Smooth muscle cell (in vitro differentiated cells): ENCODE measurements around the gene SLC9A7. TPM values are rescaled to one million over a fixed set of nuclear protein-coding genes. Genes with fewer than 3 reads are reported as not detected.

Source experiments
- DNase-seq: peaks from one replicate; lab custom pipeline; 2025; ENCODE audit not compliant: unreplicated experiment; lab: John Stamatoyannopoulos, UW
- H2AFZ ChIP-seq: fragments of 200-600 bp; sonication (generic); 2 replicates; pipeline ENCODE4 v1.6.0; 2016; ENCODE audit warnings: antibody characterized with exemption, low read depth, mild to moderate bottlenecking
- H3F3A ChIP-seq: fragments of 200-600 bp; sonication (generic); 2 replicates; pipeline ENCODE4 v1.6.0; 2017; ENCODE audit warnings: antibody characterized with exemption, low read depth
- H3K27ac ChIP-seq: fragments of 200-600 bp; sonication (generic); 2 replicates; pipeline ENCODE4 v1.5.1; 2016; ENCODE audit warnings: low read depth, mild to moderate bottlenecking
- H3K27me3 ChIP-seq: fragments of 200-600 bp; sonication (generic); 2 replicates; pipeline ENCODE4 v1.6.1; 2016; ENCODE audit warnings: low read depth, mild to moderate bottlenecking
- H3K36me3 ChIP-seq: fragments of 200-600 bp; sonication (generic); 2 replicates; pipeline ENCODE4 v1.5.1; 2016; ENCODE audit warnings: low read depth
- H3K4me1 ChIP-seq: fragments of 200-600 bp; sonication (generic); 2 replicates; pipeline ENCODE4 v1.5.1; 2016; ENCODE audit warnings: low read depth
- H3K4me2 ChIP-seq: fragments of 200-600 bp; sonication (generic); 2 replicates; pipeline ENCODE4 v1.6.0; 2016; ENCODE audit warnings: mild to moderate bottlenecking
- H3K4me3 ChIP-seq: fragments of 200-600 bp; sonication (generic); 2 replicates; pipeline ENCODE4 v1.5.1; 2016; ENCODE audit warnings: mild to moderate bottlenecking
- H3K79me2 ChIP-seq: fragments of 200-600 bp; sonication (generic); 2 replicates; pipeline ENCODE4 v1.6.0; 2016; ENCODE audit warnings: low read depth, mild to moderate bottlenecking
- H3K9ac ChIP-seq: fragments of 200-600 bp; sonication (generic); 2 replicates; pipeline ENCODE4 v1.6.0; 2016; ENCODE audit warnings: low read depth
- H3K9me3 ChIP-seq: fragments of 200-600 bp; sonication (generic); replicated peaks from 2 replicates; pipeline ENCODE4 v1.5.1; 2016; ENCODE audit warnings: low read depth
- H4K20me1 ChIP-seq: fragments of 200-600 bp; sonication (generic); 2 replicates; pipeline ENCODE4 v1.6.0; 2016; ENCODE audit warnings: low read depth
- whole genome bisulfite sequencing: methylation state at CpG from one replicate; pipeline ENCODE4 v1.1.7; 2016; ENCODE audit warnings: low lambda C conversion rate; 5-methylcytosine and 5-hydroxymethylcytosine counted together
- polyA plus RNA-seq: library from polyadenylated mRNA; unstranded; fragments of >200 nt; fragmentation: Nextera tagmentation; extraction: Ambion mirVana; gene quantifications from 2 replicates; pipeline ENCODE4 v1.2.1, GENCODE V29; 2016
- total RNA-seq: library from RNA; depleted of rRNA; stranded (reverse); fragments of >200 nt; gene quantifications from 2 replicates; pipeline ENCODE4 v1.2.3, GENCODE V29; 2014
- TF ChIP-seq, protein P1 (sequence below): fragments of 200-600 bp; sonication (generic); IDR thresholded peaks from 2 replicates; pipeline ENCODE4 v1.5.1; 2017; ENCODE audit warnings: borderline replicate concordance, mild to moderate bottlenecking, antibody characterized with exemption; ENCODE audit not compliant: insufficient read depth, poor library complexity, severe bottlenecking

The SLC9A7 gene
- total and polyA plus RNA-seq, 2 experiments from 2014 or later: 0.83 to 6.7 TPM

DNA sequence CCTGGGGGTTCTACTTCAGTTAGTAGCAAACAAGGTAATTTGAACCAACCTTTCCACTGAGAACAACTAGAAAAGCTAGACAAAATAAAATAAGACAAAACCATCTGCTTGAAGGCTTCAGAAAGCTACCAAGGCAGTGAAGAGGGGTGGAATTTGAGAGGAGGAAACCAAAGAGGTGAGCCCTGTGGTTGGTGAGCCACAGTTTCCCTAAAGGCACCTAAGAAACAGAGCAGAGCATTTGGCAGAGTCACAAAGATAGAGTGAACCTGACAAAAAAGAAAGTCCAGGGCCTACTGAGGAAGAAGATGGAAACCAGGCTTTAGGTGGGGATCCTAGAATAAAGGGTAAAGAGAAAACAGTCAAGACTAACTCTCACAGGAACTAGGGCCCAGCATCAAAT, 141.0 kb downstream of the SLC9A7 start:
- no peaks in the 10 kb centered on the region for H3K4me1 ChIP-seq
- H4K20me1 ChIP-seq: no peaks in the 10 kb centered on the region
- no peak overlapping the region for H2AFZ ChIP-seq
- no peak overlapping the region for H3K27ac ChIP-seq
- DNase-seq: no peak
- no peaks in the 10 kb centered on the region for H3K36me3 ChIP-seq
- no peaks in the 10 kb centered on the region for H3F3A ChIP-seq
- TF ChIP-seq, protein P1, sequence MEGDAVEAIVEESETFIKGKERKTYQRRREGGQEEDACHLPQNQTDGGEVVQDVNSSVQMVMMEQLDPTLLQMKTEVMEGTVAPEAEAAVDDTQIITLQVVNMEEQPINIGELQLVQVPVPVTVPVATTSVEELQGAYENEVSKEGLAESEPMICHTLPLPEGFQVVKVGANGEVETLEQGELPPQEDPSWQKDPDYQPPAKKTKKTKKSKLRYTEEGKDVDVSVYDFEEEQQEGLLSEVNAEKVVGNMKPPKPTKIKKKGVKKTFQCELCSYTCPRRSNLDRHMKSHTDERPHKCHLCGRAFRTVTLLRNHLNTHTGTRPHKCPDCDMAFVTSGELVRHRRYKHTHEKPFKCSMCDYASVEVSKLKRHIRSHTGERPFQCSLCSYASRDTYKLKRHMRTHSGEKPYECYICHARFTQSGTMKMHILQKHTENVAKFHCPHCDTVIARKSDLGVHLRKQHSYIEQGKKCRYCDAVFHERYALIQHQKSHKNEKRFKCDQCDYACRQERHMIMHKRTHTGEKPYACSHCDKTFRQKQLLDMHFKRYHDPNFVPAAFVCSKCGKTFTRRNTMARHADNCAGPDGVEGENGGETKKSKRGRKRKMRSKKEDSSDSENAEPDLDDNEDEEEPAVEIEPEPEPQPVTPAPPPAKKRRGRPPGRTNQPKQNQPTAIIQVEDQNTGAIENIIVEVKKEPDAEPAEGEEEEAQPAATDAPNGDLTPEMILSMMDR: no peak
- H3K79me2 ChIP-seq: no peaks in the 10 kb centered on the region
- no peaks in the 10 kb centered on the region for H3K9me3 ChIP-seq
- no peak overlapping the region for H3K4me3 ChIP-seq
- H3K4me2 ChIP-seq: no peak overlapping the region
- H3K9ac ChIP-seq: no peak overlapping the region
- H3K27me3 ChIP-seq: no peaks in the 10 kb centered on the region

DNA sequence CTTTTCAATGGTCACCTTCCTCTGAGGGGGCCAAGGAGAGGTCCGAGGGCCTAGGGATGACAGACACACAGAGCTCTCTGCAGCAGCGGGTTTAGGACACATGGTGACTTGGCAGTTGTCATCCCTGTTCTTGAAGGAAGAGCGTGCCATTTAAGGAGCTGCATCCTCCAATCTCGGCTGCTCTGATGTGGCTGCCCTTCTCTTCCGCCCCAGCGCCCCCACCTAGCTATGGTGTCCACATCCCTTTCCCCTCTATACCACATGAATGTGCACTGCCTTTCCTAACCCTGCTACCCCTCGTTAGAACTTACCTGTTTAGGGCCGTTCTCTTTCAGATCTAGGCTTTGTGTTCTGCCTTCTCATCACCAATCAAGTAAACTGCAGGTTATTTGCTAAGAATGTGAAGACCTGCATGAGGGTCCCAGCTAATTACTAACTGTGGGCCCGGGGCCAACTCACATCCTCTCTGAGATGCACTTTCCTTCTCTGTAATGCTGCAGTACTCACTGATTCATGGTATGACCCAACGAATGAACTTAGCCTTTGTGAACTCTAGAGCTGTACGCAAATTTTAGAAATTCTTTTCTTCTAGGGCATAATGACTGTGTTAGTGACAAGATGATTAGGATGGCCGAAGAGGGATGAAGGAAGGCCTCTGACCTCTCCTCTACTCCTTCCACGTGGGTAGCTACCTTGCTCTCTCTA, 147.1 kb downstream of the SLC9A7 start:
- 75% methylated on average over 13 of the region's 13 CpGs for WGBS
- H3K9ac ChIP-seq: no peak overlapping the region
- H3F3A ChIP-seq: no peaks in the 10 kb centered on the region
- H4K20me1 ChIP-seq: no peaks in the 10 kb centered on the region
- no peak overlapping the region for H2AFZ ChIP-seq
- H3K79me2 ChIP-seq: no peaks in the 10 kb centered on the region
- no peak overlapping the region for H3K4me2 ChIP-seq
- no peaks in the 10 kb centered on the region for H3K4me1 ChIP-seq
- no peak for DNase-seq
- no peaks in the 10 kb centered on the region for H3K27me3 ChIP-seq
- H3K36me3 ChIP-seq: no peaks in the 10 kb centered on the region
- TF ChIP-seq, protein P1: no peak
- H3K27ac ChIP-seq: no peak overlapping the region
- no peaks in the 10 kb centered on the region for H3K9me3 ChIP-seq
- no peak overlapping the region for H3K4me3 ChIP-seq

DNA sequence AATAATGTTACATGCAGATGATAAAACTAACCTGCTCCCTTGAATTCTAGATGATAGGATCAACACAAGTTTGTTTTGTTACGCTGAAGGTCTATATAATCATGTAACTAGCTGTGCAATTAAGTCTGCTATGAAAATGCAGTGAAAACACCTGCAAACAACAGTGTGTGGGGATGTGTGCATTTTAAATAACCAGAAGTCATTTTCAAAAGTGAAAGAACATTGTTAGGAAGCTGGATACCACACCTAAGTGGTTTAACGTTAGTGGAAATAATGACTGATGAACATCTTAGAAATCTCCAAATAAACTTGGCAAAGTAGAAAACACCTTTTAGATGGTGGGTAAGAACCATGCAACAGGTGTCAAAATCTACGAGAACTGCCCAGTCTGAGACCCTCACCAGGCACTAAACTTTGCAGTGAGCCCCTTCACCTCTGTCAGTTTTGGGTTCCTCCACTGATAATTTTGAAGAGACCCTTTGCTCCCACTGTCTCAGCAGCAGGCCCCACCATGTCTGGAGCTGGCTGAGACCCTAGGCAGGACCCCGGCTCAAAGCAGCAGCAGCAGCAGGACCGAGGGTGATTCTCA, 148.8 kb downstream of the SLC9A7 start:
- Histone ChIP-seq H2AFZ (no peak overlapping the region), H3K4me2 (no peak overlapping the region), H3K27ac (no peak overlapping the region), H3K9me3 (no peaks in the 10 kb centered on the region), H3K4me1 (no peaks in the 10 kb centered on the region), H3K79me2 (no peaks in the 10 kb centered on the region), H3K4me3 (no peak overlapping the region), H3F3A (no peaks in the 10 kb centered on the region), H3K9ac (no peak overlapping the region), H3K27me3 (no peaks in the 10 kb centered on the region), H4K20me1 (no peaks in the 10 kb centered on the region), H3K36me3 (no peaks in the 10 kb centered on the region)
- no peak for DNase-seq
- WGBS: 81% methylated on average over 5 of the region's 5 CpGs
- TF ChIP-seq, protein P1: no peak

DNA sequence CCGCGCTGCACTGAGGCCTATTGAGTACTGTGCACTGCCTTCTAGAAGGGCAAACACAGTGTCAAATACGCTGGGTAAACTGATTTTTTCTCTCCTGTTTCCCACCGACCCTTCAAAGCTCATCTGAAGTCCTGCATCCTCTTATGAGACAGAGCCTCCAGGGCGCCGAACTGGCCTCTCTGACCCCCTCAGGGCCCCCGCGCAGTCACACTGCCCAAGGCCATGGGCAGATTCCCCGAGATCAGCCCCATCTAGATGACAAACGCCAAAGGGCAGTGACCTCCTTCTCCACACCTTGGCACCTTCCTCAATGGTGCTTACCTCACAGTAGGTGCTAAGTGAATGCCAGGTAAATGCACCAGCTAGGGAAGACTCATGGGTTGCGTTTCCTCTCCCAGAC, 151.0 kb downstream of the SLC9A7 start:
- TF ChIP-seq, protein P1: no peak

More for the DNA sequence above, 151.0 kb downstream of the SLC9A7 start:
- Histone ChIP-seq H4K20me1 (no peaks in the 10 kb centered on the region), H3F3A (no peaks in the 10 kb centered on the region), H3K9me3 (no peaks in the 10 kb centered on the region), H3K27ac (no peak overlapping the region), H3K27me3 (no peaks in the 10 kb centered on the region), H3K4me1 (no peaks in the 10 kb centered on the region), H3K4me3 (no peak overlapping the region), H3K4me2 (no peak overlapping the region), H3K9ac (no peak overlapping the region), H3K79me2 (no peaks in the 10 kb centered on the region), H3K36me3 (no peaks in the 10 kb centered on the region), H2AFZ (no peak overlapping the region)
- 89% methylated on average over 11 of the region's 11 CpGs for WGBS
- DNase-seq: no peak
